T-helper 1 cell (primary cell): ENCODE measurements around the gene TRAPPC1.
"Not testable (repeated sequence)": the region's sequence is repeated elsewhere in the genome, so short reads cannot be mapped to it uniquely, and the experiment has no call there.

Experiments
- DNase-seq, 5 donors: peaks; one replicate each; pipeline ENCODE4 v3.0.0-alpha.2; 2012 to 2020
- total RNA-seq, 4 donors: gene quantifications; one replicate each; lab custom pipeline; 2026; lab: John Stamatoyannopoulos, UW

The TRAPPC1 gene, protein sequence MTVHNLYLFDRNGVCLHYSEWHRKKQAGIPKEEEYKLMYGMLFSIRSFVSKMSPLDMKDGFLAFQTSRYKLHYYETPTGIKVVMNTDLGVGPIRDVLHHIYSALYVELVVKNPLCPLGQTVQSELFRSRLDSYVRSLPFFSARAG
- total RNA-seq = 4.6 to 11.0 (median 8.0) reads per million in 4 donors

DNA sequence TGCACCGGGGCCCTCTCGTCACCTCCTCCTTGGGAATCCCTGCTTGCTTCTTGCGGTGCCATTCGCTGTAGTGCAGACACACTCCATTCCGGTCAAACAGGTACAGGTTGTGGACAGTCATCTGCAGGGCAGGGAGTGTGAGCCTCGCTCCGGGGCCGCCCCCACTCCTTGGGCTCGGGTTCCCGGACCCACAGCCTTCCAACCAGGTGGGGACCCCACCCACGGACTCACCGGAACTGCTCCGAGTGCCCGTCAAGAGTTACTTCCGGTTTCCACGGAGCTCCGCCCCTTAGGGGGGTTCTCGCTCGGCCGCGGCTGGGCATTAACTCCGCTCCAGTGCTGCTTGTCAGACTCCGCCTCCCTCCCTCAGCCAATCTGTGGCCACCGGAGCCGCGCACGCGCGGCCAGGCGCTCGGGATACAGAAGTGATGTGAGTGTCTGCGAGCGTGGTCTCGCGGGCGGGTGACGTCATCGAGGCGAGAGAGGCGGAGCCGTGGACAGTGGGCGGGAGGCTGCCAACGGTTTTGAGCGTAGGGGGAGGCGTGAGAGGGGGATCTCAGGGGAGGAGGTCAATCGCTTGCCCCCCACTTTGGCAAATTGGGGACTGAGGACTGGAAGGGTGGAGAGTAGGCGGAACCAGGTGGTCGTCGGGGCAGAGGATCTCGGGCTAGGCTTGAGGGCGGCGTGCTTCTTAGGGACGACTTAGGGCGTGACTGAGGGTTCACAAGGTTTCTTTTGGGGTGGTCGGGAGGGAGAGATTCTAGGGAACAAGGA lies at the start of gene TRAPPC1, which contains the start of gene CNTROB:
Gene TRAPPC1, minus strand, starts transcription at position 238 of the 774 bp plus-strand sequence. Its CDS starts 117 bp downstream, at position 121.
Gene CNTROB, plus strand, starts transcription at position 498 of the 774 bp plus-strand sequence. CDS start 874 bp downstream, outside the sequence.
- peak; percentile 99 to 100 (median 99) for DNase-seq

DNA sequence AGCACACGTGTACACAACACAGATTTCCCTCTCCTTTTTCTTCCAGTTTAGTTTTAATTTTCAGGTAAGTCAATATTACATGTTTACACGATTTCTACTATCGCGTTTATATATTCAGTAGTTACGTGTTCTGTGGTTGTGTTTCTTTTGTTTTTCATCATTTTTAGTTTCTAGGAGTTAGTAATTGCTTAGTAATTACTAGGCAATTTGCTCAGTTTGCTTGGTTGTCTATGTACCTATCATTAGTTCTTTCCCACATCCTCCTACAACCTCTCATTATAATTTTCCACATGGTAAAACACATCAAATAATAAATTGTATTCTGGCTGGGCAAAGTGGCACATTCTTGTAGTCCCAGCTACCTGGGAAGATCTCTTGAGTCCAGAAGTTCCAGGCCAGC lies 46.1 kb upstream of the TRAPPC1 start:
- no peak for DNase-seq

DNA sequence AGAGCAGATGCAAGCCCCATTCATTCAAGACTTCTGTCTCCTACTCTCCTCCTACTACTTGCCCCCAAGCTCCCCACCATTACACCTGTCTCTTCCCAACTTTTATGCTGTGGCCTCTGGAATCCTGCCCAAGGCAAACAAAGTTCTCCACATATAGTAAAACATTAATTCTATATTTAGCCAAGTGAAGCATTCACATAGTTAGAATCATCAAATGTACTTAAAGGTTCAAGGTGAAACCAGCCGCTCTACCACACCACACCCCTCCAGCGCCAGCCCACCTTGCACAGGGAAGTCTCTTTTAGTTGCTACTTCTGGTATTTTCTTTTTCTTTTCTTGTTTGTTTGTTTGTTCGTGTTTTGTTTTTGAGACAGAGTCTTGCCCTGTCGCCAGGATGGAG lies 45.3 kb upstream of the TRAPPC1 start:
- DNase-seq = no peak

DNA sequence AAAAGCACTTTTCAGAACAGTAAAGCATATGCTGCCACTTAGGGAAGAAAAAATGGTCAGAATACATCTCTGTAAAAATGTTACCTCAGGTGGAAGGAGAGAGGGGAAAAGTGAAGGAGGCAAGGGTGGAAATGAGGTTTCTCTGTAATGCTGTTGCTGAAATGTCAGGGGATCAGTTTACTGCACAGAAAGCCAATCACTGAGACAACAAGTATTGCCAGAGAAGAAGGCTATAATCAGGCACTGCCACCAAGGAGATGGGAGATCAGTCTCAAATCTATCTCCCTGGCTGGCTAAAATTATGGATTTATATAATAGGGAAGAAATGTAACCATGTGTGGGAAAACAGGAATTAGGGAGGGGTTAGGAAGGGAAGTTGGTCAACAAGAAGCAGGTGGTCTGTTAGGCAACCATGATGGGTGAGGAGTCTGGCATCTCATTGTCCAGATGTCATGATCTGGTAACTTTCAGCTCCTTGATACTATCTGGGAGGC lies 42.9 kb upstream of the TRAPPC1 start:
- no peak for DNase-seq

DNA sequence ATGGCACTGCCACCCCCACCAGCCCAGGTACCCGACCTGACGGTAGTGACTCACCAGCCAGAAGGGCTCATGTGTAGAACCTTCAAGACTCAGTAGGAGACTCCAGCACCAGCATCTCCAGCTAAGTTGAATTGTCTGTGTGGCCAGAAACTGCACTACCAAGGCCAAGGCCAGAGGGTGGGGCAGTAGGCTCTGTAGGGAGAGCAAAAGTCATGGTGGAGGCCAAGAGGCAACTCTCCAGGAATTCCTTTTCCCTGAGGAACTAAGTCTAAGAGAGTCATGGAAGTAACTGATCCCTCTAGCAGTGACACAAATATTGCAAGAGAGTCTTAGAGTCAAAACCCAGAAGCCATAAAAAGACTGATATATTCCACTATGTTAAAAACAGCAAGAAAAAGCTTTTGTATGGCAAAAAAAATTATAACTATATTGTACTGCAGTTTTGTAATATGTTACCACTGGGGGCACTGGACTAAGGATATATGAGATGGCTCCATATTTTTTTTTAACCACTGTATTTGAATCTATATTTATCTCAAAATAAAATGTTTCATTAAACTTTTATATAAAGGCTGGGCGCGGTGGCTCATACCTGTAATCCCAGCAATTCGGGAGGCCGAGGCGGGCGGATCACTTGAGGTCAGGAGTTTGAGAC lies 40.5 kb upstream of the TRAPPC1 start:
- no peak for DNase-seq

DNA sequence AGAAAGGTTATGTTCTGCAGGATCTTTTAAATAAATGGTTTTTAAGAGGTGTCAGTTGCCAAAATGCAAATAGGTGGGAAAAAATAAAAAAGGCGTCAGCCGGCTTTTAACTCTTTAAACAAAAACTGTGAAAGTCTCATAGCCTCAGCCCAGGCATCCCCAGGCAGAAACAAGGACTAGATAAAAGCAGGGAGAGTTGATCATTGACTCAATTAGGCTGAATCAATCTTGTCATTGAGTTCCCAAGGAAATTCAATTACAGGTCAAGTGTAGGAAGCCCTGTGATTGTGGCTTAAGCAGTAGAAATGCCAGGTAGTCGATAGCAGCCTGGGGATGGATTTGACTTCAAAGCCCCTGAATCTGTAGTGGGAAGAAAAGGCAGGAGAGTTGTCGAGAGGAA lies 39.9 kb upstream of the TRAPPC1 start:
- no peak for DNase-seq

DNA sequence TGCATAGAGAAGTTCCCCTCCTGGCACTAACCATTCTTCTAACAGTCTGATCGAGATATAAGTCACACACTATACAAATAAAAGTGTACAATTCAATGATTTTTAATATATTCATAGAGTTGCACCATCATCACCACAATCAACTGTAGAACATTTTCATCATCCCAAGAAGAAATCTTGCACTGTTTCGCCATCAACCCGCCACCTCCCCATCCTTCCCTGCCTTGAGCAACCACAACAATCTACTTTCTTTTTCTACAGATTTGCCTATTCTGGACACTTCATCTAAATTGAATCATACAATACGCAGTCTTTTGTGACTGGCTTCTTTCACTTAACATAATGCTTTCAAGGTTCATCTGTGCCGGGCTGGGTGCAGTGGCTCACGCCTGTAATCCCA lies 37.7 kb upstream of the TRAPPC1 start:
- no peak for DNase-seq

DNA sequence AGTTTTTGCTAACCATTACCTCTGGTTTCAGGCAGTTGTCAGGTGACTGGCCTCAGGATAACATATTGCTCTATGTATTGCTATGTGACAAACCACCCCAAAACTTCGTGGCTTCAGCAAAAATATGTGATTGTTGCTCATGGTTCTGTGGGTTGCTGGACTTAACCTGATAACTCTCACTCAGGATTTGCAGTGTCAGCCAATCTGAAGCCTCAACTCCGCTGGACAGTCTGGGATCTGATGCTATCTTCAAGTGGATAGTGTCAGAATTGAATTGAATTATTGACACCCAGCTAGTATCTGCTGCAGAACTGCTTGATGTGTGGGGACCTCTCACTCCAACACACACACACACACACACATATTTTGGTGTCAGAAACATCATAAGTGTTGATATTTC lies 36.0 kb upstream of the TRAPPC1 start:
- no peak for DNase-seq

DNA sequence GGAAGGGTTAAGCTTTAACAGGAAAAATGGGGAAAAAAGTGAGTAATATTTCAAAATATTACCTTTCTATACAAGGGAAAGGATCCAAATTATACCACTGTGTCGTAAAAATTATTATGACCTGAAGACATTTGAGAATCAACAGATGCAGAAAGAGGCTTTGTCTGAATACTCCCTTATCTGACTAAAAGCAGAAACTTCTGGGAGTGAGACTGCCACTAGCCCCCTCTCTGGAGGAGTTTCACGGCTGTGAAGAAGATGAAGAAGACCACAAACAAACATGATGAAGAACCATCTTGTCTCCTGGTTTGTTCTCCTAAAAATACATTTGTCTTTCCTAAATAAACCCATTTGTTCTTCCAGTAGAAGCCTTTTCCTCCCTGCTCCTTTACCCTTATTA lies 29.7 kb upstream of the TRAPPC1 start:
- no peak for DNase-seq

DNA sequence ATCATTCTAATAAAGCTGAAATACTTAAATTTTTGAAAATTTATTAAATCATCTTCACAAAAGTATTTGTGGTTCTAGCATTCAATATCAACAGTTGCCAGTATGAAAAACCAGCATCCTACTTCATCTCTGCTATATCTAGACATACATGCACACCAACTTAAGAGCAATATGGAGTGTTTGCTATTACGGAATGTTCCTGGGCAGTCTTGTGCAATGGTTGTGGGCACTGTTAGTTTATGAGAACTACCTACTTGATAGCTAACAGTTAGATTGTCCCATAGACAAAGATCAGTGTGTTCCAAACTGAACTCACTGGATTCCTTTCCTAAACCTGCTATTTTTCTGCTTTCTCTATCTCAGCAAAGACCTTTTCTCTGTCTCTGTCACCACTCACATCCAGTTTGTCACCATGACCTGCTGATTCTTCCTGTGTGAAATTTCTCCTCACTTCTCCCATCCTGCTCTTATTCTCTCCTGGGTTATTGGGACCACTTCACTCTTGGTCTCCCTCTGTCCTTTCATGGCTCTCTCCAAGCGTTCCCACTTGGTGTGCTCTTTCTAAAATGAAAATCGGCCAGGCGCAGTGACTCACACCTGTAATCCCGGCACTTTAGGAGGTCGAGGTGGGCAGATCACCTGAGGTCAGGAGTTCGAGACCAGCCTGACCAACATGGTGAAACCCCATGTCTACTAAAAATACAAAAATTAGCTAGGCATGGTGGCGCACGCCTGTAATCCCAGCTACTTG lies 27.9 kb upstream of the TRAPPC1 start:
- DNase-seq = no peak

DNA sequence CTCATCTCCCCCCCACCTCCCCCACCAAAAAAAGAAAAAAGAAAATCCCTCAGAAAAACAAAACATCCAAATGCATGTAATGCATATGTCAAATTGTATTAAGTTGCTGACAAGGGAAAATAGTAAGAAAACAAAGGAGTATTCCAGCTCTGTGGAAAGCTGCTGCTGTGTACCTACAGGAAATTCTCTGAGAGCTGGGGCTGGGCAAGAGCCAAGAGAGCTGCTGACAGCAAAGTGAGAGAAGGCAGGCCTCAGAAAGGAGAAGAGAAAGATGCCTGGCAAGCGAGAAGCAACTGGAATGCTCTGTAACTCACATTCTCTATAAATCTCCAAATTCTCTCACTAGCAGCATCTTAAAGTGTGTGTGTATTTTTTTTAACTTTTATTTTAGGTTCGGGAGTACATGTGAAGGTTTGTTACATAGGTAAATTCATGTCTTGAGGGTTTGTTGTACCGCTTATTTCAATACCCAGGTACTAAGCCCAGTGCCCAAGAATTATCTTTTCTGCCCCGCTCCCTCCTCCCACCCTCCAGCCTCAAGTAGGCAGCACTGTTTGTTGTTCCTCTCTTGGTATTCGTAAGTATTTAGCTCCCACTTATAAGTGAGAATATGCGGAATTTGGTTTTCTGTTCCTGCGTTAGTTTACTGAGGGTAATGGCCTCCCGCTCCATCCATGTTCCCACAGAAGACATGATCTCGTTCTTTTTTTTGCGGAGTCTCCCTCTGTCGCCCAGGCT lies 24.7 kb upstream of the TRAPPC1 start:
- DNase-seq = no peak

DNA sequence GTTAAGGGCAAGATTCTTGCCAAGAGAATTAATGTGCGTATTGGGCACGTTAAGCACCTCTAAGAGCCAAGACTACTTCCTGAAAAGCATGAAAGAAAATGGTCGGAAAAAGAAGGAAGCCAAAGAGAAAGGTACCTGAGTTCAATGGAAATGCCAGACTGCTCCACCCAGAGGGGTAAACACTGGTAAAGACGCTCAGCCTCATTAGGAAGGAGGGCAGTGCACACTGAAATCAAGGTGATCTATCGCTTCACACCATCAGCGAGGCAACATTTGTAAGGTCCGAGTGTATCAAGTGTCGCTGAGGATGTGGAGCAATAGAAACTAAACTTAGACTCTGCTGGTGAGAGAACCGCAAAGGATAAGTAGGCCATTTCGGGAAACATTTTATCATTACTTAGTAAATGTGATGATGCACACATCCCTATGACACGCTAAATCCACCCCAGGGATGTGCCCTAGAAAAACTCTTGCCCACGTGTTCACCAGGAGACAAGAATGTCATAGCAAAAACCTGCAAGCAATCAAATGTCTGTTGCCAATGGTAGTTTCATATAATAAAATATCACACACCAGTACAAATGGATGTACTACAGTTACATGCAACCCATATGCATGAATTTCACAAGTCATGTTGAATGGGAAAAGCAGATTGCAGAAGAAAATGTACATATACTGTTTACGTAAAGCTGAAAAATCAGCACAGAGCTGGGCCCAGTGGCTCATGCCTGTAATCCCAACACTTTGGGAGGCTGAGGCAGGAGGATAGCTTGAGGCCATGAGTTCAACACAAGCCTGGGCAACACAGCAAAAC lies 23.9 kb upstream of the TRAPPC1 start:
- no peak for DNase-seq

DNA sequence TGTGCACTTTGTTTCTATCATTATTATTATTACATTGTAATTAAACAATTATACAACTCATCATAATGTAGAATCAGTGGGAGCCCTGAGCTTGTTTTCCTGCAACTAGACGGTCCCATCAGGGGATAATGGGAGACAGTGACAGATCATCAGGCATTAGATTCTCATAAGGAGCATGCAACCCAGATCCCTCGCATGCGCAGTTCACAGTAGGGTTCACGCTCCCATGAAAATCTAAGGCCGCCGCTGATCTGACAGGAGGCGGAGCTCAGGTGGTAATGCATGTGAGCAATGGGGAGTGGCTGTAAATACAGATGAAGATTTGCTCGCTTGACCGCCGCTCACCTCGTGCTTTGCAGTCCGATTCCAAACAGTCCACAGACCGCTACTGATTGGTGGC lies 21.5 kb upstream of the TRAPPC1 start:
- DNase-seq = not testable (repeated sequence)

DNA sequence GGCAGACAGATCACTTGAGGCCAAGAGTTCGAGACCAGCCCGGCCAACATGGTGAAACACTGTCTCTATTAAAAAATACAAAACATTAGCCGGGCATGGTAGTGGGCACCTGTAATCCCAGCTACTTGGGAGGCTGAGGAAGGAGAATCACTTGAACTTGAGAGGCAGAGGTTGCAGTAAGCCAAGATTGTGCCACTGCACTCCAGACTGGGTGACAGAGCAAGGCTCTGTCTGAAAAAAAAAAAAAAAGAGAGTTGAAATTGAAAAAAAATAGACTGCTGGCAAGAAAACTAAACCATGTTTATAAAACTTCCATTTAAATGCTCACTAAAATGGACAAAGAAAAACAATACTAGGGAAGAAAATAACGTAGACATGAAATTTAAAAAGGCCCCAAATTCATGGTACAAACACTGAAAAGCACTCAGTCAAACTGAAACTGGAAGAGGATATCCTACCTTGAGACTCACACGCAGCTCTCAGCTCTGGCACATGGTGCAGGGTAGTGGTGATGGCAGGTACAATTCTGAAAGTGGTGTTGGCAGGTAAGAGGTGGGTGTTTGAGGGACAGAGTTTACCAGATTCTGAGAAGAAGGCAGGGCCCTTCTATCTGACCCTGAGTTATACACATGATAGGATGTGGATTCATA lies 19.5 kb upstream of the TRAPPC1 start:
- peak in 1 of 5 donors; percentile 82 for DNase-seq

DNA sequence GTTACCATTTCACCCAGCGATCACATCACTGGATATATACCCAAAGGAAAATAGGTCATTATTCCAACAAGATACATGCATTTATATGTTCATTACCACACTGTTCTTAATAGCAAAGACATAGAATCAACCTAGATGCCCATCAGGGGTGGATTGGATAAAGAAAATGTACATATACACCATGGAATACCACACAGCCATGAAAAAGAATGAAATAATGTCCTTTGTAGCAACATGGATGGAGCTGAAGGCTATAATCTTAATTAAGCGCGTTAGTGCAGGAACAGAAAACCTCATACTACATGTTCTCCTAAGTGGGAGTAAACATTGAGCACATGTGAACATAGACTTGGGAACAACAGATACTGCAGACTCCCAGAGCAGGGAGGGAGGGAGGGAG lies 18.8 kb upstream of the TRAPPC1 start:
- DNase-seq = no peak

DNA sequence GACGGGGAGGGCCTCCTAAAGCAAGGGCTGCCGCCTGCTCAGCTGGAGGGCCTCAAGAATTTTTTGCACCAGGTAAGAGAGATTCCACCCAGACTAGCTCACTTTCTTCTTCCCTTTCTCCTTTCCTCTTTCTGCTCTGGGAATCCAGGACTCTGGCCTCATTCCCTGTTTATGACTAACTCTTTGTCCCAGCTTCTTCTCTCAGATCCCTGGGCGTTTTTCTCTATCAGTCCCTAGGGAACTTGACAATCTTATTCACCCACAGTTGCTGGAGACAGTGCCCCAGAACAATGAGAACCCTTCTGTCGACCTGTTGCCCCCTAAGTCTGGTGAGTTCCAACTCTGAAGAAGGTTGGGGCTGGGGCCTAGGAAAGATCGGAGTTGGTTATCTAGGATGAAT lies 15.9 kb upstream of the TRAPPC1 start:
- no peak for DNase-seq

DNA sequence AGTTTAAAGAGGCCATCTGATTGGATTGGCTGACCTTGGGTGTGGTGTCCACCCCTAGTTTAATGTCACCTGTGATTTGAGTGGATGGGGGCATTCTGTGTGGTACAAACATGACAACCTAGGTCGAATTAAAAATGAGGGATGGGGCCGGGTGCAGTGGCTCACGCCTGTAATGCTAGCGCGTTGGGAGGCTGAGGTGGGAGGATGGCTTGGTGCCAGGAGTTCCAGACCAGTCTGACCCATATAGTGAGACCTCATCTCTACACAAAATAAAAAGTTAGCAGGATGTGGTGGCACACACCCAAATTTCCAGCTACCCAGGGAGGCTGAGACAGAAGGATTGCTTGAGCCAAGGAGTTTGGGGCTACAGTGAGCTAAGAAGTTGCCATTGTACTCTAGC lies 14.7 kb upstream of the TRAPPC1 start:
- no peak for DNase-seq

DNA sequence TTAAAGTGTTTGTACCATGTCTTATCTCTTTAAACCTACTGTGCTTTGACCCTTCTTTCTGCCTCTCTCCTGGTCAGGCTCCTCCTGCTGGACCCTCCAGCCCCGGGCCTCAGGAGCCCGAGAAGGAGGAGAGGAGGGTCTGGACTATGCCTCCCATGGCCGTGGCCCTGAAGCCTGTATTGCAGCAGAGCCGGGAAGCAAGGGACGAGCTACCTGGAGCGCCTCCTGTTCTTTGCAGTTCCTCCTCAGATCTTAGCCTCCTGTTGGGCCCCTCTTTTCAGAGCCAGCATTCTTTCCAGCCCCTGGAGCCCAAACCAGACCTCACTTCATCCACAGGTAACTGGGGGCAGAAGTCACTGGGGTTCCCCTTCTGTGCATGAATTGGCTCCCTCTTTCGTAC lies 13.9 kb upstream of the TRAPPC1 start:
- DNase-seq = no peak

DNA sequence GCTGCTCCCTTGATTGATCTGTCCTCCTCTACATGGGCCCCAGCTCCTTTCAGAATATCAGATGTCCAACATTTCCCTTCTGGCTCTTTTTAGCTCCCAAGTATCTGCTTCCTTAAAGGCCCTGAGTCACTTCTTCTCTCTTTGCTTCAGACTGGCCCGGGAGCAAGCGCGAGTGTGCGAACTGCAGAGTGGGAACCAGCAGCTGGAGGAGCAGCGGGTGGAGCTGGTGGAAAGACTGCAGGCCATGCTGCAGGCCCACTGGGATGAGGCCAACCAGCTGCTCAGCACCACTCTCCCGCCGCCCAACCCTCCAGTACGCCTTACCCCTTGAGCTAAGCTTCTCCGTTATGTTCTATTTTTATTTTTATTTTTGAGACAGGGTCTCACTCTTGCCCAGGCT lies 12.6 kb upstream of the TRAPPC1 start:
- DNase-seq = no peak

DNA sequence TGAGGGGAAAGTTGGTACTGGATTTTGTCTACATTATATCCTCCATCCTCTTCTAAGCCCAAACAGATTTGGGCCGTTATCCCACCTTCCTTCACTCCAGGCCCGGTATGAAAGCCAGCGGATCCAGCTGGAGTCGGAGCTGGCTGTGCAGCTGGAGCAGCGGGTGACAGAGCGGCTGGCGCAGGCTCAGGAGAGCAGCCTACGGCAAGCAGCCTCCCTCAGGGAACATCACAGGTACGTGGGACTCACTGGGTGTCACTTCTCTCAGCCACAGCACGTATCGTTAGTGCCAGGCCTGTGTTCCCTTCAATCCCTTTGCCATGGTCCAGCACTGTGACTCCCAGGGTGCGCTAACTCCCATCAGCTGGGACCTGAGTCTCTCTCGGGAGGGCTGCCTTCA lies 11.5 kb upstream of the TRAPPC1 start:
- DNase-seq = no peak

DNA sequence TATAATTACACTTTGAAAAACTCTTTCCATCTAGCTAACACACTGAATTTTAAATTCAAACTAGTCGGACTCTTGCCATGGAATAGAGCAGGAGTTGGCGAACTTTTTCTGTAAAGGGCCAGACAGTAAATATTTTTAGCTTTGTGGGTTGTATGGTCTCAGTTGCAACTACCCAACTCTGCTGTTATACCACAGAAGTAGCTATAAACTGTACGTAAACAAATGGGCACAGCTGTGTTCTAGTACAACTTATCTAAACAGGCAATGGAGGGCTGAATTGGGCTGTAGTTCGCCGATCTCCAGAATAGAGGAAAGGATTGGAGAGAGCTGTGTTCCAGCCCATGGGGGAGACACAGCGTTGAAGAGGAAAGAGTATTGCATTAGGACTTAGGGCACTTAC lies 9.0 kb upstream of the TRAPPC1 start:
- DNase-seq = no peak
